GM12878 (cell line): ENCODE results near the gene PGAM1. TPM values are rescaled to one million over a fixed set of nuclear protein-coding genes. Genes with fewer than 3 reads are reported as not detected.

ENCODE experiments used
- ATAC-seq: fragments of 200-7000 bp; cut with Tn5 transposase; 3 replicates; pipeline ENCODE4 v1.9.1; 2020; ENCODE audit warnings: mild to moderate bottlenecking, moderate library complexity
- BruUV-seq: library from RNA; stranded (reverse); fragments of 400-500 nt; replicated peaks from 2 replicates; lab custom pipeline; 2021; lab: Mats Ljungman, UMichigan
- CTCF ChIA-PET: fragments of 300-600 bp; sonication (Branson Sonifier 250); formaldehyde crosslinking; extraction: SDS; loops from one replicate; lab custom pipeline; 2021; ENCODE audit warnings: inconsistent platforms; lab: Yijun Ruan, JAX
- POLR2A ChIA-PET: fragments of 350-600 bp; formaldehyde crosslinking; extraction: SDS; loops from one replicate; lab custom pipeline; 2021; ENCODE audit warnings: inconsistent platforms; lab: Charles Lee
- RAD21 ChIA-PET: fragments of 300-600 bp; sonication (Branson Sonifier 250); formaldehyde crosslinking; loops from one replicate; lab custom pipeline; 2023; ENCODE audit warnings: antibody characterized with exemption; ENCODE audit not compliant: unreplicated experiment; lab: Charles Lee
- SMC1A ChIA-PET: fragments of 300-600 bp; sonication (Branson Sonifier 250); formaldehyde crosslinking; loops from one replicate; lab custom pipeline; 2023; ENCODE audit not compliant: unreplicated experiment, uncharacterized antibody; lab: Charles Lee
- DNase-seq: peaks from one replicate; pipeline ENCODE4 v3.0.0-alpha.2; 2011; ENCODE audit warnings: low read depth, low spot score
- FAIRE-seq: peaks from 3 replicates; lab custom pipeline; 2011; peaks lifted over from hg19 to GRCh38; lab: Jason Lieb, UNC
- H2AFZ ChIP-seq: 2 replicates; pipeline ENCODE4 v1.6.0; 2011; ENCODE audit warnings: low read depth, low read length, control low read depth; ENCODE audit not compliant: control insufficient read depth
- H3K27ac ChIP-seq: 2 replicates; pipeline ENCODE4 v1.5.1; 2011; ENCODE audit warnings: control low read depth; ENCODE audit not compliant: control insufficient read depth, insufficient read depth
- H3K27me3 ChIP-seq, 2 experiments: replicated peaks in 1 of 2; 2 replicates each; pipeline versions ENCODE4 v1.6.0 to v1.6.1; 2011; ENCODE audit warnings: low read length in 1 of 2; ENCODE audit not compliant: control insufficient read depth in 2 of 2, insufficient read depth in 2 of 2
- H3K36me3 ChIP-seq, 2 experiments: 2 replicates each; pipeline ENCODE4 v1.5.1; 2011; ENCODE audit warnings: low read length in 1 of 2; ENCODE audit not compliant: control insufficient read depth in 2 of 2, insufficient read depth in 2 of 2
- H3K4me1 ChIP-seq: 2 replicates; pipeline ENCODE4 v1.6.1; 2011; ENCODE audit warnings: mild to moderate bottlenecking, low read length, moderate library complexity, mixed read lengths; ENCODE audit not compliant: control insufficient read depth, insufficient read depth
- H3K4me2 ChIP-seq: 2 replicates; pipeline ENCODE4 v1.6.0; 2011; ENCODE audit warnings: control low read depth; ENCODE audit not compliant: control insufficient read depth, insufficient read depth
- H3K4me3 ChIP-seq: fragments of 200-600 bp; sonication (generic); 2 replicates; pipeline ENCODE4 v1.5.1; 2016
- H3K79me2 ChIP-seq: 2 replicates; pipeline ENCODE4 v1.6.0; 2011; ENCODE audit warnings: low read length; ENCODE audit not compliant: control insufficient read depth, insufficient read depth
- H3K9ac ChIP-seq: 2 replicates; pipeline ENCODE4 v1.8.0; 2011; ENCODE audit warnings: low read length, control low read depth, mixed read lengths; ENCODE audit not compliant: control insufficient read depth, insufficient read depth
- H3K9me3 ChIP-seq: replicated peaks from 3 replicates; pipeline ENCODE4 v1.5.1; 2011; ENCODE audit warnings: mild to moderate bottlenecking, low read length; ENCODE audit not compliant: control insufficient read depth, insufficient read depth
- H4K20me1 ChIP-seq: 2 replicates; pipeline ENCODE4 v1.6.0; 2011; ENCODE audit not compliant: control insufficient read depth, insufficient read depth
- CTCF ChIP-seq, 3 experiments: IDR thresholded peaks in 2 of 3; conservative IDR thresholded peaks in 1 of 3; 2 replicates each; pipeline ENCODE4 v1.5.1; 2011; ENCODE audit warnings: low read depth in 3 of 3, low read length in 3 of 3, mild to moderate bottlenecking in 3 of 3, control low read depth in 2 of 3, moderate library complexity in 2 of 3, inconsistent platforms in 1 of 3, mixed read lengths in 1 of 3; ENCODE audit not compliant: control insufficient read depth in 2 of 3, insufficient read depth in 1 of 3; ENCODE audit errors: extremely low read depth in 1 of 3
- HDAC2 ChIP-seq: fragments of 200-600 bp; sonication (generic); IDR thresholded peaks from 2 replicates; pipeline ENCODE4 v1.6.1; 2017
- IRF3 ChIP-seq: fragments of 450-650 bp; IDR thresholded peaks from 2 replicates; pipeline ENCODE4 v1.6.1; 2014; ENCODE audit warnings: mild to moderate bottlenecking
- JUND ChIP-seq: IDR thresholded peaks from 2 replicates; pipeline ENCODE4 v1.6.1; 2012; ENCODE audit warnings: low read depth, mild to moderate bottlenecking, low read length, improper control_type of control experiment, moderate library complexity
- MTA3 ChIP-seq: IDR thresholded peaks from 2 replicates; pipeline ENCODE4 v1.6.1; 2012; ENCODE audit warnings: low read length, inconsistent platforms, borderline replicate concordance
- MYB ChIP-seq: fragments of 150-350 bp; IDR thresholded peaks from 2 replicates; pipeline ENCODE4 v1.6.1; 2014; ENCODE audit warnings: mild to moderate bottlenecking, low read depth, low read length, borderline replicate concordance
- NBN ChIP-seq: fragments of 450-650 bp; IDR thresholded peaks from 2 replicates; pipeline ENCODE4 v1.6.1; 2016
- POLR2A ChIP-seq: IDR thresholded peaks from 2 replicates; pipeline ENCODE4 v1.6.1; 2011; ENCODE audit warnings: low read depth, mild to moderate bottlenecking, low read length
- RAD21 ChIP-seq: IDR thresholded peaks from 2 replicates; pipeline ENCODE4 v1.6.1; 2011; ENCODE audit warnings: mild to moderate bottlenecking, low read depth, low read length, moderate library complexity; ENCODE audit not compliant: insufficient read depth
- RBBP5 ChIP-seq: fragments of 200-600 bp; sonication (generic); conservative IDR thresholded peaks from 2 replicates; pipeline ENCODE4 v1.6.1; 2016
- RFX5 ChIP-seq: IDR thresholded peaks from 2 replicates; pipeline ENCODE4 v1.6.1; 2011; ENCODE audit warnings: low read depth, low read length, improper control_type of control experiment
- SIN3A ChIP-seq: IDR thresholded peaks from 2 replicates; pipeline ENCODE4 v1.6.1; 2012; ENCODE audit warnings: low read depth, low read length, improper control_type of control experiment
- SIX5 ChIP-seq: IDR thresholded peaks from 2 replicates; pipeline ENCODE4 v1.6.1; 2011; ENCODE audit warnings: mild to moderate bottlenecking, low read depth, low read length, moderate library complexity; ENCODE audit not compliant: severe bottlenecking
- SP1 ChIP-seq: IDR thresholded peaks from one replicate; pipeline ENCODE4 v1.6.1; 2011; ENCODE audit warnings: low read depth, low read length
- SUPT20H ChIP-seq: IDR thresholded peaks from 2 replicates; pipeline ENCODE4 v1.6.1; 2011; ENCODE audit warnings: low read depth, mild to moderate bottlenecking, low read length, moderate library complexity, borderline replicate concordance; ENCODE audit not compliant: control insufficient read depth
- WGBS: methylation state at CpG from one replicate; pipeline ENCODE4 v1.1.6; 2016; ENCODE audit warnings: low lambda C conversion rate; ENCODE audit not compliant: insufficient replicate concordance, insufficient coverage; ENCODE audit errors: missing lambda C conversion rate; 5-methylcytosine and 5-hydroxymethylcytosine counted together
- in situ Hi-C: fragments of 300-500 bp; cut with MboI; formaldehyde crosslinking; loops from 9 replicates; pipeline ENCODE4 v1.14.3; 2018; ENCODE audit warnings: mixed read lengths
- intact Hi-C: fragments of 100-400 bp; cut with micrococcal nuclease; formaldehyde crosslinking; loops from one replicate; pipeline ENCODE4 v1.14.2; 2022; ENCODE audit not compliant: unreplicated experiment
- polyA plus RNA-seq, 11 experiments: library from polyadenylated mRNA; depleted of rRNA in 4 of 11; unstranded in 6 of 11; stranded (reverse) in 5 of 11; fragments of >200 nt; fragmentation: Nextera tagmentation in 4 of 11; fragmentation: Illumina TruSeq in 1 of 11; extraction: Ambion mirVana in 4 of 11; extraction: Trizol in 1 of 11; gene quantifications; 1 replicate in 1 of 11; 2 replicates in 10 of 11; pipeline versions ENCODE4 v1.2.1 to v1.2.3, GENCODE V29; 2011 to 2016; ENCODE audit warnings: inconsistent platforms in 2 of 11, missing spikeins in 2 of 11, low read depth in 1 of 11
- total RNA-seq, 4 experiments: library from RNA; depleted of rRNA in 3 of 4; stranded (reverse); fragments of >200 nt in 3 of 4; fragmentation: Illumina TruSeq in 1 of 4; extraction: Trizol in 1 of 4; gene quantifications; 2 replicates each; pipeline versions ENCODE4 v1.2.1 to v1.2.3, GENCODE V29; 2013 to 2021

The PGAM1 gene
- total and polyA plus RNA-seq, 10 of the 15 experiments (the other 5 are each of a cell fraction or from before 2014, with no cell fraction given): 115 to 1,362 (median 744) TPM

- no peak for TF ChIP-seq HDAC2
- peak; percentile 66 for TF ChIP-seq RAD21
- peak; percentile 55; the same call in 1 of the 2 replicates for TF ChIP-seq NBN
- TF ChIP-seq RFX5: 0 out of 2 replicates have a peak, but pooled peaks have one; percentile 16
- TF ChIP-seq CTCF (IDR thresholded peaks at IDR 0.05 in 2 of 3, conservative IDR thresholded peaks at IDR 0.05 in 1 of 3; ENCODE audit: control insufficient read depth in 2 of 3, extremely low read depth in 1 of 3, insufficient read depth in 1 of 3, low read depth in 3 of 3, low read length in 3 of 3): peak; percentile 65 to 80 (median 67)
- no peak for TF ChIP-seq IRF3
- 0 out of 2 replicates have a peak, but pooled peaks have one; percentile 47 for TF ChIP-seq SIN3A
Observed at GRCh38 chr10:97407211-97407951, 18.6 kb upstream of the PGAM1 start (continued).

GRCh38 chr10:97407952-97408248, 18.1 kb upstream of the PGAM1 start:
- H4K20me1 ChIP-seq: no peaks in the 10 kb centered on the region
- POLR2A ChIA-PET: no interaction called here
- no peaks in the 10 kb centered on the region for H3K9me3 ChIP-seq
- H3K79me2 ChIP-seq: no peaks in the 10 kb centered on the region
- H3K9ac ChIP-seq: no peak overlapping the region
- no peak overlapping the region for H3K4me2 ChIP-seq
- H3K36me3 ChIP-seq: no peaks in the 10 kb centered on the region
- in situ Hi-C loops (no loop called here), intact Hi-C loops (loop anchor here (1.0 to 2.0 kb wide), 4 partner anchors 19 to 204 kb away; partner anchors contain the start of genes EXOSC1, PGAM1 and ZDHHC16)
- H3K27me3 ChIP-seq: no peaks in the 10 kb centered on the region
- H3K4me3 ChIP-seq: no peak overlapping the region
- H3K27ac ChIP-seq: no peak overlapping the region
- RAD21 ChIA-PET: interaction anchor here (1.0 to 1.9 kb wide), 3 partner anchors 17 to 113 kb away, joined by 3 to 4 read pairs (median 4); no protein-coding TSS in a partner anchor
- no TSS peak for BruUV-seq
- DNase-seq (no peak), ATAC-seq (no peak)
- H2AFZ ChIP-seq: no peak overlapping the region
- SMC1A ChIA-PET: interaction anchor here (0.6 to 1.2 kb wide), 3 partner anchors 11 to 22 kb away, joined by 3 to 4 read pairs (median 3); no protein-coding TSS in a partner anchor
- CTCF ChIA-PET: interaction anchor here (1.0 to 2.9 kb wide), 6 partner anchors 15 to 145 kb away, joined by 4 to 27 read pairs (median 8); no protein-coding TSS in a partner anchor
- TF ChIP-seq SUPT20H: no peak
- no peak for TF ChIP-seq RBBP5
- no peak for TF ChIP-seq SIX5
- no peak for TF ChIP-seq SP1
- TF ChIP-seq MYB: no peak
- TF ChIP-seq MTA3: no peak
- no peak for TF ChIP-seq POLR2A
- TF ChIP-seq JUND: no peak
- TF ChIP-seq, all 136 proteins: peak for 0
- FAIRE-seq: no peak
- peaks cover 3% of the 10 kb centered on the region; the same call in 1 of the 2 replicates for H3K4me1 ChIP-seq
- WGBS: 100% methylated on average over 2 of the region's 2 CpGs
